GM23338 (cell line): ENCODE results near the gene SHPK.

ENCODE experiments used
- CREB1 ChIP-seq: fragments of 250-450 bp; sonication (Bioruptor Pico); IDR thresholded peaks from 2 replicates; pipeline ENCODE4 v1.5.0; 2020; ENCODE audit warnings: low read depth, mild to moderate bottlenecking, moderate library complexity
- EZH2 ChIP-seq: fragments of 200-600 bp; sonication (generic); IDR thresholded peaks from one replicate; pipeline ENCODE4 v1.8.0; 2017; ENCODE audit warnings: antibody characterized with exemption, mild to moderate bottlenecking, low read depth; ENCODE audit not compliant: unreplicated experiment
- EZH2phosphoT487 ChIP-seq: fragments of 200-600 bp; sonication (generic); IDR thresholded peaks from one replicate; pipeline ENCODE4 v1.8.1; 2018; ENCODE audit warnings: antibody characterized with exemption; ENCODE audit not compliant: unreplicated experiment
- JUNB ChIP-seq: IDR thresholded peaks from one replicate; pipeline ENCODE4 v1.6.1; 2016; ENCODE audit warnings: antibody characterized with exemption; ENCODE audit not compliant: unreplicated experiment
- NANOG ChIP-seq: IDR thresholded peaks from 2 replicates; pipeline ENCODE4 v1.6.1; 2016; ENCODE audit warnings: antibody characterized with exemption, borderline replicate concordance
- POLR2AphosphoS5 ChIP-seq: IDR thresholded peaks from 2 replicates; pipeline ENCODE4 v1.6.1; 2016; ENCODE audit warnings: antibody characterized with exemption, low read depth
- ZNF114 ChIP-seq: fragments of 250-450 bp; sonication (Bioruptor Pico); IDR thresholded peaks from 2 replicates; pipeline ENCODE4 v1.5.0; 2020; ENCODE audit warnings: mild to moderate bottlenecking, moderate library complexity
- ZNF331 ChIP-seq: fragments of 250-450 bp; sonication (Bioruptor Pico); IDR thresholded peaks from 2 replicates; pipeline ENCODE4 v1.5.0; 2020; ENCODE audit warnings: low read depth, mild to moderate bottlenecking, moderate library complexity
- ZNF462 ChIP-seq: fragments of 250-450 bp; sonication (Bioruptor Pico); IDR thresholded peaks from 2 replicates; pipeline ENCODE4 v1.5.0; 2020; ENCODE audit warnings: mild to moderate bottlenecking, moderate library complexity
- TF ChIP-seq, protein P1 (sequence below), 2 experiments: fragments of 200-600 bp in 1 of 2; sonication (generic) in 1 of 2; conservative IDR thresholded peaks; 2 replicates each; pipeline versions ENCODE4 v1.5.1 to v1.6.1; 2016 to 2017; ENCODE audit warnings: antibody characterized with exemption in 2 of 2, low read depth in 2 of 2, mild to moderate bottlenecking in 2 of 2, moderate library complexity in 1 of 2
- TF ChIP-seq, protein P2 (sequence below): IDR thresholded peaks from one replicate; pipeline ENCODE4 v1.6.1; 2018; ENCODE audit warnings: antibody characterized with exemption; ENCODE audit not compliant: unreplicated experiment
- TF ChIP-seq, protein P3 (sequence below): IDR thresholded peaks from 2 replicates; pipeline ENCODE4 v1.6.1; 2016; ENCODE audit warnings: antibody characterized with exemption

DNA sequence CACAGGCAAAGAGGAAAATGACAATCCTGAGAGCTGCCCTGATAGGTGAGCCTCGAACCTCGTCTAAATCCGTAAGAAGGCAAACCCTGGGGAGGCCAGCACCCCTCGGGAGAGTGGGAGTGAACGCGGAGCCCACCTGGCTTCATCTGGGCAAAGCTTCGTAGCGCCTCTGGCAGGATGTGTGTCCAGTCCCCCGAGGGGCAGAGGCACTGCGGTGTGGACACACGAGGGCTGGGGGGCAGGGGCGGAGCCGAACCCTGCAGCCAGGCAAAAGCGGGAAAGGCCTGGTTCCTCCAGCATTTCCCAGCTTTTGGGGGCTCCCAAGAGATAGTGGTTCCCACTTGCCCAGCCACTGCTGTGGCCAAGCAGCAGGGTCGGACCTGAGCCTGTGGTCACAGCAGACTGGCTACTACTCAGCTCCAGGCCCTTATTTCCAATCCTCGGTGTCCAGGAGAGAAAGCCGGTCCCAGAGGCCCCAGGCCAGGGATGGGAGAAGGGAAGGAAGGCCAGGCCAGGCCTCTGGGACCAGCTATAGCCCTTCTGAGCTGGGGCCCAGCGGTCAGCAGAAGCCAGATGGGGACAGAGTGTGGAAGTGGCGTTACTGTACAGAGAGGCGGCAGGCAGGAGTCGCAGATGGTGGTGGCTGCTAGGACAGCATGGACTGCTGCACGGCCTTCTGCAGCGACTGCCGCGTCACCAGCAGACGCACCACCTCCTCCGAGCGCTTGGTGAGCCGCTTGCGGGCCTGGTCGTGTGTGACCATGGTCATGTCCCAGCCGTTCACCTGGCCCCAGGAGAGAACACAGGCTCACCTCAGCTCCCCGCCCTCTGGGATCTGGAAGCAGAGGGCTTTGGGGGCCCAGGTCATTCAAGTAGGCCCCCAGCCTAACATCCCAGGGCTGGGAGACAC is 27.3 kb upstream of the SHPK start:
- no peak for TF ChIP-seq NANOG
- no peak for TF ChIP-seq POLR2AphosphoS5
- TF ChIP-seq, protein P1, sequence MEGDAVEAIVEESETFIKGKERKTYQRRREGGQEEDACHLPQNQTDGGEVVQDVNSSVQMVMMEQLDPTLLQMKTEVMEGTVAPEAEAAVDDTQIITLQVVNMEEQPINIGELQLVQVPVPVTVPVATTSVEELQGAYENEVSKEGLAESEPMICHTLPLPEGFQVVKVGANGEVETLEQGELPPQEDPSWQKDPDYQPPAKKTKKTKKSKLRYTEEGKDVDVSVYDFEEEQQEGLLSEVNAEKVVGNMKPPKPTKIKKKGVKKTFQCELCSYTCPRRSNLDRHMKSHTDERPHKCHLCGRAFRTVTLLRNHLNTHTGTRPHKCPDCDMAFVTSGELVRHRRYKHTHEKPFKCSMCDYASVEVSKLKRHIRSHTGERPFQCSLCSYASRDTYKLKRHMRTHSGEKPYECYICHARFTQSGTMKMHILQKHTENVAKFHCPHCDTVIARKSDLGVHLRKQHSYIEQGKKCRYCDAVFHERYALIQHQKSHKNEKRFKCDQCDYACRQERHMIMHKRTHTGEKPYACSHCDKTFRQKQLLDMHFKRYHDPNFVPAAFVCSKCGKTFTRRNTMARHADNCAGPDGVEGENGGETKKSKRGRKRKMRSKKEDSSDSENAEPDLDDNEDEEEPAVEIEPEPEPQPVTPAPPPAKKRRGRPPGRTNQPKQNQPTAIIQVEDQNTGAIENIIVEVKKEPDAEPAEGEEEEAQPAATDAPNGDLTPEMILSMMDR (conservative IDR thresholded peaks at IDR 0.05; ENCODE audit: low read depth in 2 of 2), result no peak
- no peak for TF ChIP-seq EZH2phosphoT487
- TF ChIP-seq EZH2, result no peak
- TF ChIP-seq JUNB, result no peak
- TF ChIP-seq, protein P2, sequence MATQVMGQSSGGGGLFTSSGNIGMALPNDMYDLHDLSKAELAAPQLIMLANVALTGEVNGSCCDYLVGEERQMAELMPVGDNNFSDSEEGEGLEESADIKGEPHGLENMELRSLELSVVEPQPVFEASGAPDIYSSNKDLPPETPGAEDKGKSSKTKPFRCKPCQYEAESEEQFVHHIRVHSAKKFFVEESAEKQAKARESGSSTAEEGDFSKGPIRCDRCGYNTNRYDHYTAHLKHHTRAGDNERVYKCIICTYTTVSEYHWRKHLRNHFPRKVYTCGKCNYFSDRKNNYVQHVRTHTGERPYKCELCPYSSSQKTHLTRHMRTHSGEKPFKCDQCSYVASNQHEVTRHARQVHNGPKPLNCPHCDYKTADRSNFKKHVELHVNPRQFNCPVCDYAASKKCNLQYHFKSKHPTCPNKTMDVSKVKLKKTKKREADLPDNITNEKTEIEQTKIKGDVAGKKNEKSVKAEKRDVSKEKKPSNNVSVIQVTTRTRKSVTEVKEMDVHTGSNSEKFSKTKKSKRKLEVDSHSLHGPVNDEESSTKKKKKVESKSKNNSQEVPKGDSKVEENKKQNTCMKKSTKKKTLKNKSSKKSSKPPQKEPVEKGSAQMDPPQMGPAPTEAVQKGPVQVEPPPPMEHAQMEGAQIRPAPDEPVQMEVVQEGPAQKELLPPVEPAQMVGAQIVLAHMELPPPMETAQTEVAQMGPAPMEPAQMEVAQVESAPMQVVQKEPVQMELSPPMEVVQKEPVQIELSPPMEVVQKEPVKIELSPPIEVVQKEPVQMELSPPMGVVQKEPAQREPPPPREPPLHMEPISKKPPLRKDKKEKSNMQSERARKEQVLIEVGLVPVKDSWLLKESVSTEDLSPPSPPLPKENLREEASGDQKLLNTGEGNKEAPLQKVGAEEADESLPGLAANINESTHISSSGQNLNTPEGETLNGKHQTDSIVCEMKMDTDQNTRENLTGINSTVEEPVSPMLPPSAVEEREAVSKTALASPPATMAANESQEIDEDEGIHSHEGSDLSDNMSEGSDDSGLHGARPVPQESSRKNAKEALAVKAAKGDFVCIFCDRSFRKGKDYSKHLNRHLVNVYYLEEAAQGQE, result no peak
- no peak for TF ChIP-seq ZNF331 (CRISPR knock-in tag)
- no peak for TF ChIP-seq ZNF114 (CRISPR knock-in tag)
- TF ChIP-seq CREB1, result no peak
- TF ChIP-seq, protein P3, sequence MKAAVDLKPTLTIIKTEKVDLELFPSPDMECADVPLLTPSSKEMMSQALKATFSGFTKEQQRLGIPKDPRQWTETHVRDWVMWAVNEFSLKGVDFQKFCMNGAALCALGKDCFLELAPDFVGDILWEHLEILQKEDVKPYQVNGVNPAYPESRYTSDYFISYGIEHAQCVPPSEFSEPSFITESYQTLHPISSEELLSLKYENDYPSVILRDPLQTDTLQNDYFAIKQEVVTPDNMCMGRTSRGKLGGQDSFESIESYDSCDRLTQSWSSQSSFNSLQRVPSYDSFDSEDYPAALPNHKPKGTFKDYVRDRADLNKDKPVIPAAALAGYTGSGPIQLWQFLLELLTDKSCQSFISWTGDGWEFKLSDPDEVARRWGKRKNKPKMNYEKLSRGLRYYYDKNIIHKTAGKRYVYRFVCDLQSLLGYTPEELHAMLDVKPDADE, result no peak
- no peak for TF ChIP-seq ZNF462 (CRISPR knock-in tag)
